Measurements from ENCODE around the gene LIPE. TPM values are rescaled to one million over a fixed set of nuclear protein-coding genes. Genes with fewer than 3 reads are reported as not detected.
"Not testable (repeated sequence)": the region's sequence is repeated elsewhere in the genome, so short reads cannot be mapped to it uniquely, and the experiment has no call there.

LIPE gene
- total RNA-seq, 4 donors from 2014 or later: 9.5 to 26.0 TPM; not detected in 2

DNA sequence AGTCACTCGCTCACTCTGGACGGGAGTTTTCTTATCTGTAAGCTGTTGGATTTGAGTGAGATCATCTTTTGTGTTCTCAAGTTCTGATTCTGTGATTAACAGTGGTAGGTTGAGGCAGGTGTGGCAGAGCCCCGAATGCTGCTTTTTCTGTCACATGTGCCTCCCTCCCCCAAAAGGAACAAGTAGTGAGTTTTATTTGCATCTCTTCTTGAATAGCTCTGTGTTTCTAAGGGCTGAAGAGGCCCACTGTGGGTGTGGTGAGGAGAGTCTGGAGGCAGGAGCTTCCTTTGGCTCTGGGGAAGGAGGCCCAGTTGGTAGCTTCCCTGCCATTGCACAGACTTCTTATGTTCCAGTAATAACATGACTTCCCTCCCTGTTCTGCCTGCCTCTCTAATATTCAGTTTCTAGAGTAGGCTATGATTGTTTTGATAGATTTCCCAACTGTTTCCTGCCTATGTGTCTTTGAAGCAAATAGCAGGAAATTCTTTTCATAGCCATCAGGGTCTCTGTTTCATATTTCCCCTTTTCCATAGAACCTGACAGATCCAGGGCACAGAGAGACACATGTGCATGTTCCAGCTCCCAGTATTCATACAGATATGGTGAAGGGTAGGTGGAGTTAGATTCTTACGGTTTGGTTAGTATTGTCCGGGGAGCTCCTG, 39.5 kb upstream of the LIPE start:
- Histone ChIP-seq H3K36me3 (no peaks in the 10 kb centered on the region), H3K27me3 (no peaks in the 10 kb centered on the region), H3K4me3 (no peak overlapping the region), H3K9me3 (no peaks in the 10 kb centered on the region), H3K4me1 (no peaks in the 10 kb centered on the region), H3K27ac (peak overlapping the region in 1 of 2 donors; percentile 58)
- no peak for DNase-seq
- intact Hi-C loops (cut with DNase I; ENCODE audit: low total_unique reads): no loop called here
- no peak for TF ChIP-seq CTCF (IDR thresholded peaks at IDR 0.05)
- no peak for TF ChIP-seq POLR2A (IDR thresholded peaks at IDR 0.05)

DNA sequence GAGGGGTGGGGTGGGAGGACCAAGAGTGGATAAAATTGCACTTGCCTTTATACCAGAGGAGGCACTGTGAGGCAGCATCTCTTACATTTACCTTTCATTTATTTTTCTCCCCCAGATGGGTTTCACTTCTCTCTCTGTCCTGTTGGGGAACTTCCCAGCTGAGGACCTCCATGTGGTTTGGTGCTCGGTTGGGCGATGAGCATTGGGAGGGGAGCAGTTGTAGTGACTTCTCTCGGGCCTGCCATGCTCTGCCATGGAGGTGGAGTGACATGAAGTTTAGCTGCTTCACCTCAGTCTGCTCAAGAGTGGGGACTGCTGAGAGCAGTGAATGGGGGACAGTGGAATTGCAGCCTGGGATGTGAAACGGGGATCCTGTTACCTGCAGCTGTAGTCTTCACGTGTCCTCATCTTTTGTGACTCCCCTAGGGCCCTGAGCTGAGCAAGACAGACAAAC, 38.7 kb upstream of the LIPE start:
- peak overlapping the region in 1 of 2 donors; percentile 58 for H3K27ac ChIP-seq
- TF ChIP-seq POLR2A (IDR thresholded peaks at IDR 0.05) (no peak), CTCF (IDR thresholded peaks at IDR 0.05) (no peak)
- no peaks in the 10 kb centered on the region for H3K9me3 ChIP-seq
- no peak overlapping the region for H3K4me3 ChIP-seq
- H3K36me3 ChIP-seq: no peaks in the 10 kb centered on the region
- intact Hi-C loops (cut with DNase I; ENCODE audit: low total_unique reads): no loop called here
- no peaks in the 10 kb centered on the region for H3K4me1 ChIP-seq
- DNase-seq: no peak
- no peaks in the 10 kb centered on the region for H3K27me3 ChIP-seq

DNA sequence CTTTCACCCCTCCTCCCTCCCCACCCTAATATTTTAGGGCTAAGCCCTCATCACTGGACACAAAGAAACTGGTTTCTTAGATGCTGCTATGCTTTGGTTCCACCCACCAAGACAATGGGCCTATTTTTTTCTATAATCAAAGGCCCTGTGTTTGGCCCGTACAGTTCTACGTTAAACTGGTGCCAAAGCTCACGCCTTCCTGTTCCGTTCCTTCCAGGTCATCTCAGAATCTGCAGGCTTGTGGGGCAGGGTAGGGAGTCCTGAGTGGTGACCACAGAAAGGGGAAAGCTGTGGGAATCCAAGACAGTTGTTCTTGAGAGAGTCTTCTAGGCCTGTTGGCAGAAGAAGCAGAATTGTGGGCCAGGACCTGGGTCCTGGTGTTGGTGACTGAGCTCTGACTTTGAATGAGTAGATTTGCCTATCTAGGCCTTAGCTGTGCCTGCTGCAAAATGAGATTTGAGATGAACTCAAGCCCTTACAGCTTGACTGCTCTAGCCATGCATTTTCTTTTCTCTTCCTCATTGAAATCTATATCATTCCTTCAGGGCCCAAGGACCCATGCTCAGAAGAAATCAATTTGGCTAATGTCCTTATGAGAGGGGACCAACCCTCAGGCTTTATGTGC, 34.6 kb upstream of the LIPE start:
- intact Hi-C loops (cut with DNase I; ENCODE audit: low total_unique reads): no loop called here
- Histone ChIP-seq H3K9me3 (no peaks in the 10 kb centered on the region), H3K36me3 (no peaks in the 10 kb centered on the region), H3K27ac (peak overlapping the region in 1 of 2 donors; percentile 6), H3K27me3 (no peaks in the 10 kb centered on the region), H3K4me1 (no peaks in the 10 kb centered on the region), H3K4me3 (no peak overlapping the region)
- no peak for DNase-seq
- no peak for TF ChIP-seq POLR2A (IDR thresholded peaks at IDR 0.05)
- TF ChIP-seq CTCF (IDR thresholded peaks at IDR 0.05): no peak

- H3K4me1 ChIP-seq; intact Hi-C loops (cut with DNase I; ENCODE audit: low total_unique reads); H3K4me3 ChIP-seq; DNase-seq; H3K9me3 ChIP-seq; H3K36me3 ChIP-seq; H3K27me3 ChIP-seq: not testable (repeated sequence)
- peak overlapping the region in 1 of 2 donors; percentile 6 for H3K27ac ChIP-seq
These were observed 34.0 kb upstream of the LIPE start for GRCh38 chr19:42461231-42461630.

- H3K36me3 ChIP-seq: no peaks in the 10 kb centered on the region
- intact Hi-C loops (cut with DNase I; ENCODE audit: low total_unique reads): no loop called here
- TF ChIP-seq POLR2A (IDR thresholded peaks at IDR 0.05) (no peak), CTCF (IDR thresholded peaks at IDR 0.05) (no peak)
- no peak for DNase-seq
- H3K4me1 ChIP-seq: no peaks in the 10 kb centered on the region
- H3K27ac ChIP-seq: no peak overlapping the region
- no peaks in the 10 kb centered on the region for H3K9me3 ChIP-seq
- H3K4me3 ChIP-seq: no peak overlapping the region
- no peaks in the 10 kb centered on the region for H3K27me3 ChIP-seq
These were observed 32.7 kb upstream of the LIPE start for GRCh38 chr19:42459926-42460325.

Data from uterus (tissue), 4 donors.